NT2/D1 (cell line): ENCODE results near the gene SPINK1.
"Not testable (repeated sequence)": the region's sequence is repeated elsewhere in the genome, so short reads cannot be mapped to it uniquely, and the experiment has no call there.

Experiments
- DNase-seq: peaks from one replicate; pipeline ENCODE4 v3.0.0-alpha.2; 2011; ENCODE audit warnings: low read depth, low spot score
- H3K27me3 ChIP-seq: 2 replicates; pipeline ENCODE4 v1.6.0; 2011; ENCODE audit warnings: mild to moderate bottlenecking; ENCODE audit not compliant: insufficient read length, insufficient read depth
- H3K36me3 ChIP-seq: 2 replicates; pipeline ENCODE4 v1.6.1; 2011; ENCODE audit warnings: mild to moderate bottlenecking, low read length, mixed read lengths; ENCODE audit not compliant: insufficient read depth, insufficient read length
- H3K4me1 ChIP-seq: 2 replicates; pipeline ENCODE4 v1.5.1; 2011; ENCODE audit not compliant: insufficient read depth, insufficient read length
- H3K4me3 ChIP-seq: 2 replicates; pipeline ENCODE4 v1.5.1; 2011; ENCODE audit warnings: low read depth; ENCODE audit not compliant: insufficient read length
- H3K9ac ChIP-seq: 2 replicates; pipeline ENCODE4 v1.6.0; 2011; ENCODE audit warnings: low read depth; ENCODE audit not compliant: insufficient read length
- H3K9me3 ChIP-seq: 2 replicates; pipeline ENCODE4 v1.5.1; 2011; ENCODE audit warnings: mild to moderate bottlenecking, low read length; ENCODE audit not compliant: insufficient read depth
- SUZ12 ChIP-seq: IDR thresholded peaks from 2 replicates; pipeline ENCODE4 v1.6.1; 2011; ENCODE audit not compliant: insufficient read length, insufficient read depth; ENCODE audit errors: extremely low read depth
- YY1 ChIP-seq: IDR thresholded peaks from 2 replicates; pipeline ENCODE4 v1.6.1; 2011; ENCODE audit not compliant: insufficient read length, insufficient read depth
- ZNF274 ChIP-seq: IDR thresholded peaks from 2 replicates; pipeline ENCODE4 v1.6.1; 2011; ENCODE audit warnings: mild to moderate bottlenecking, low read depth, low read length

The SPINK1 gene

GRCh38 chr5:147869892-147870291 lies 38.4 kb upstream of the SPINK1 start:
- Histone ChIP-seq H3K4me3 (peak overlapping the region; percentile 9), H3K9ac (peak overlapping the region; percentile 61), H3K9me3 (peaks cover 12% of the 10 kb centered on the region; the same call in 1 of the 2 replicates)

GRCh38 chr5:147869112-147869511 lies 37.6 kb upstream of the SPINK1 start:
- Histone ChIP-seq H3K27me3 (no peaks in the 10 kb centered on the region), H3K9ac (peak overlapping the region; percentile 61), H3K4me3 (peak overlapping the region; percentile 9), H3K9me3 (peaks cover 7% of the 10 kb centered on the region; the same call in 1 of the 2 replicates), H3K4me1 (no peaks in the 10 kb centered on the region), H3K36me3 (no peaks in the 10 kb centered on the region)
- TF ChIP-seq SUZ12: no peak
- TF ChIP-seq ZNF274: no peak
- no peak for TF ChIP-seq YY1
- DNase-seq: peak; percentile 82

More at GRCh38 chr5:147869892-147870291, 38.4 kb upstream of the SPINK1 start:
- H3K36me3 ChIP-seq, H3K27me3 ChIP-seq, DNase-seq, H3K4me1 ChIP-seq: not testable (repeated sequence)

GRCh38 chr5:147863454-147864158 lies 32.1 kb upstream of the SPINK1 start:
- H3K27me3 ChIP-seq: no peaks in the 10 kb centered on the region
- H3K36me3 ChIP-seq: no peaks in the 10 kb centered on the region
- no peaks in the 10 kb centered on the region; the same call in 1 of the 2 replicates for H3K9me3 ChIP-seq
- H3K4me3 ChIP-seq: no peak overlapping the region
- no peak overlapping the region for H3K9ac ChIP-seq
- peaks cover 2% of the 10 kb centered on the region for H3K4me1 ChIP-seq
- no peak for TF ChIP-seq YY1
- TF ChIP-seq ZNF274: no peak
- TF ChIP-seq SUZ12: no peak
- DNase-seq: no peak

GRCh38 chr5:147860641-147861025 lies 29.2 kb upstream of the SPINK1 start:
- no peak overlapping the region for H3K4me3 ChIP-seq

GRCh38 chr5:147859962-147860640 lies 28.6 kb upstream of the SPINK1 start:
- DNase-seq: no peak
- H3K36me3 ChIP-seq: no peaks in the 10 kb centered on the region
- H3K9ac ChIP-seq: no peak overlapping the region
- peaks cover 2% of the 10 kb centered on the region for H3K4me1 ChIP-seq
- no peak for TF ChIP-seq YY1
- no peaks in the 10 kb centered on the region for H3K27me3 ChIP-seq
- no peak overlapping the region for H3K4me3 ChIP-seq
- no peaks in the 10 kb centered on the region for H3K9me3 ChIP-seq

More at GRCh38 chr5:147860641-147861025, 29.2 kb upstream of the SPINK1 start:
- no peaks in the 10 kb centered on the region for H3K36me3 ChIP-seq
- peaks cover 2% of the 10 kb centered on the region for H3K4me1 ChIP-seq
- H3K27me3 ChIP-seq: no peaks in the 10 kb centered on the region
- no peak for DNase-seq
- no peaks in the 10 kb centered on the region for H3K9me3 ChIP-seq
- TF ChIP-seq SUZ12 (no peak), ZNF274 (no peak), YY1 (no peak)
- no peak overlapping the region for H3K9ac ChIP-seq

GRCh38 chr5:147858565-147858964 lies 27.1 kb upstream of the SPINK1 start:
- H3K36me3 ChIP-seq: no peaks in the 10 kb centered on the region
- no peak overlapping the region for H3K9ac ChIP-seq
- no peaks in the 10 kb centered on the region for H3K9me3 ChIP-seq
- TF ChIP-seq SUZ12 (no peak), YY1 (no peak), ZNF274 (no peak)
- DNase-seq: no peak
- H3K27me3 ChIP-seq: no peaks in the 10 kb centered on the region
- H3K4me1 ChIP-seq: peaks cover 2% of the 10 kb centered on the region
- no peak overlapping the region for H3K4me3 ChIP-seq

GRCh38 chr5:147857302-147858129 lies 26.0 kb upstream of the SPINK1 start:
- peak; percentile 60 for DNase-seq

More at GRCh38 chr5:147857302-147858129, 26.0 kb upstream of the SPINK1 start:
- Histone ChIP-seq H3K36me3 (no peaks in the 10 kb centered on the region), H3K27me3 (no peaks in the 10 kb centered on the region), H3K4me3 (no peak overlapping the region), H3K9ac (no peak overlapping the region), H3K9me3 (no peaks in the 10 kb centered on the region), H3K4me1 (peaks cover 2% of the 10 kb centered on the region)
- TF ChIP-seq YY1 (no peak), SUZ12 (no peak), ZNF274 (no peak)
